Measurements from ENCODE around the gene CALHM1. TPM values are rescaled to one million over a fixed set of nuclear protein-coding genes. Genes with fewer than 3 reads are reported as not detected.

The CALHM1 gene
- total RNA-seq, 1 experiment from 2014 or later = not detected

DNA sequence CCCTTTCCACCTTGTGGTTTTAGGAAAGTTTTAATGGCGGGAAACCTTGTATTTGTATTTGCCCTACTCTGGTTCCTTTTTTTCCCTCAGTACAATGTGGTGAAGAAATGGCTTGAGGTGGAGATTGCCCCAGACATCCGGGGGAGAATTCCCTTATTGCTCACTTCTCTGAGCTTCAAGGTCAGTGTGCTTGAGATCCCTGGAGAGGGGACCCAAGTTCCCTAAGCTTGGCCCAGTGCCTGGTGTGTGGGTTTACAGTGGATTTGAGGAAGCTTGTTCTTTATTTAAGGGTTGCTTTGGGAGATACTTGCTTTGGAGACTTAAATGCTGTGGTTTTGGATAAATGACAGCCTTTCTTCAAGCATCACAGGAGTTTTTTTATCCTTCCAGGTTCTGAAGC lies 24.8 kb downstream of the CALHM1 start:
- ChIA-PET POLR2A (ENCODE audit: low non-redundant PET) (no interaction called here), CTCF (no interaction called here)
- no TSS peak for BruUV-seq (replicated peaks)
- no peak for DNase-seq (ENCODE audit: low spot score)
- H3K27me3 ChIP-seq (replicated peaks; ENCODE audit: insufficient read depth, low read depth, low read length, poor library complexity) = no peaks in the 10 kb centered on the region
- TF ChIP-seq, protein P1, sequence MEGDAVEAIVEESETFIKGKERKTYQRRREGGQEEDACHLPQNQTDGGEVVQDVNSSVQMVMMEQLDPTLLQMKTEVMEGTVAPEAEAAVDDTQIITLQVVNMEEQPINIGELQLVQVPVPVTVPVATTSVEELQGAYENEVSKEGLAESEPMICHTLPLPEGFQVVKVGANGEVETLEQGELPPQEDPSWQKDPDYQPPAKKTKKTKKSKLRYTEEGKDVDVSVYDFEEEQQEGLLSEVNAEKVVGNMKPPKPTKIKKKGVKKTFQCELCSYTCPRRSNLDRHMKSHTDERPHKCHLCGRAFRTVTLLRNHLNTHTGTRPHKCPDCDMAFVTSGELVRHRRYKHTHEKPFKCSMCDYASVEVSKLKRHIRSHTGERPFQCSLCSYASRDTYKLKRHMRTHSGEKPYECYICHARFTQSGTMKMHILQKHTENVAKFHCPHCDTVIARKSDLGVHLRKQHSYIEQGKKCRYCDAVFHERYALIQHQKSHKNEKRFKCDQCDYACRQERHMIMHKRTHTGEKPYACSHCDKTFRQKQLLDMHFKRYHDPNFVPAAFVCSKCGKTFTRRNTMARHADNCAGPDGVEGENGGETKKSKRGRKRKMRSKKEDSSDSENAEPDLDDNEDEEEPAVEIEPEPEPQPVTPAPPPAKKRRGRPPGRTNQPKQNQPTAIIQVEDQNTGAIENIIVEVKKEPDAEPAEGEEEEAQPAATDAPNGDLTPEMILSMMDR (conservative IDR thresholded peaks at IDR 0.05; ENCODE audit: low read depth, low read length) = no peak
- no peak for TF ChIP-seq EZH2 (IDR thresholded peaks at IDR 0.05; ENCODE audit: borderline replicate concordance, low read depth, low read length, poor library complexity, severe bottlenecking)
- intact Hi-C loops (cut with micrococcal nuclease; ENCODE audit: unreplicated experiment) = no loop called here
- H3K4me1 ChIP-seq (ENCODE audit: insufficient read depth, low read length, poor library complexity, severe bottlenecking) = no peaks in the 10 kb centered on the region
- peaks cover 70% of the 10 kb centered on the region for H3K36me3 ChIP-seq (ENCODE audit: insufficient read depth, low read length, poor library complexity, severe bottlenecking)
- no peak overlapping the region for H3K4me3 ChIP-seq (ENCODE audit: low read depth, low read length, poor library complexity, severe bottlenecking)
- no peak overlapping the region for H3K27ac ChIP-seq (ENCODE audit: low read depth, low read length, poor library complexity, severe bottlenecking)
- H3K9me3 ChIP-seq (ENCODE audit: low read depth, low read length, poor library complexity, severe bottlenecking) = no peaks in the 10 kb centered on the region

DNA sequence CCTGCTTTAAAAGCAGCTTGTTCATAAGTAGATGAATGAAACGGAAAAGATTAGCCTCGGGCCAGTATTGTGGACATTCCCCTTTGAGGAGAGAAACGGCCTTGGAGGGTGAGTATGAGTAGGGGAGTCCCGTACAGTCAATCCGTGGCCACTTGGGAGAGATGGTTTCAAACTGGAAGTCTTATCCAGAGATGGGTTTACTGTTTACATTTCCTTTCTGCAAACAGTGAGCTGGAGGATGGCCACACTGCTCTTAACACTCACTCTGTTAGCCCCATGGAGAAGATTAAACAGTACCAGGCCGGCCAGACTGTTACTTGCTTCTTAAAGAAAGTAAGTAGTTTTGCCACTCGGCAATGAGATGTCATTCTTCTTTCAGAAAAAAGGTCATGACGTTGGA lies 26.8 kb downstream of the CALHM1 start:
- no peak overlapping the region for H3K27ac ChIP-seq (ENCODE audit: low read depth, low read length, poor library complexity, severe bottlenecking)
- intact Hi-C loops (cut with micrococcal nuclease; ENCODE audit: unreplicated experiment) = no loop called here
- DNase-seq (ENCODE audit: low spot score) = no peak
- H3K27me3 ChIP-seq (replicated peaks; ENCODE audit: insufficient read depth, low read depth, low read length, poor library complexity) = no peaks in the 10 kb centered on the region
- no peak overlapping the region for H3K4me3 ChIP-seq (ENCODE audit: low read depth, low read length, poor library complexity, severe bottlenecking)
- ChIA-PET CTCF (no interaction called here), POLR2A (ENCODE audit: low non-redundant PET) (no interaction called here)
- H3K9me3 ChIP-seq (ENCODE audit: low read depth, low read length, poor library complexity, severe bottlenecking) = no peaks in the 10 kb centered on the region
- peaks cover 77% of the 10 kb centered on the region for H3K36me3 ChIP-seq (ENCODE audit: insufficient read depth, low read length, poor library complexity, severe bottlenecking)
- TF ChIP-seq EZH2 (IDR thresholded peaks at IDR 0.05; ENCODE audit: borderline replicate concordance, low read depth, low read length, poor library complexity, severe bottlenecking) = no peak
- TF ChIP-seq, protein P1 (conservative IDR thresholded peaks at IDR 0.05; ENCODE audit: low read depth, low read length) = no peak
- BruUV-seq (replicated peaks) = no TSS peak
- H3K4me1 ChIP-seq (ENCODE audit: insufficient read depth, low read length, poor library complexity, severe bottlenecking) = no peaks in the 10 kb centered on the region

DNA sequence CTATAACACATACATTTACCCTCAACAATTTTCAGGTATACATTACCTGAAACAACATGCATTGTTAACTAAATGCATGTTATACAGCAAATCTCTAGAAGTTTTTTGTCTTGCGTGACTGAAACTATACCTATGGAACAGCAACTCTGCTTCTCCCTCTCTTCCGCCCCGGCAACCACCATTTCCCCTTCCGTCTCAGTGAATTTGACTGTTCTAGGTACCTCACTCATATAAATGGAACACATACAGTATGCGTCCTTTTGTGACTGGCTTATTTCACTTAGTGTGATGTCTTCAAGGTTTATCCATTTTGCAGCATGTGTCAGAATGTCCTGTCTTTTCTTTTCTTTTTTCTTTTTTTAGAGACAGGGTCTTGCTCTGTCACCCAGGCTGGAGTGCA lies 29.1 kb downstream of the CALHM1 start:
- ChIA-PET POLR2A (ENCODE audit: low non-redundant PET) (no interaction called here), CTCF (no interaction called here)
- Histone ChIP-seq H3K4me3 (ENCODE audit: low read depth, low read length, poor library complexity, severe bottlenecking) (no peak overlapping the region), H3K27me3 (replicated peaks; ENCODE audit: insufficient read depth, low read depth, low read length, poor library complexity) (no peaks in the 10 kb centered on the region), H3K27ac (ENCODE audit: low read depth, low read length, poor library complexity, severe bottlenecking) (no peak overlapping the region), H3K4me1 (ENCODE audit: insufficient read depth, low read length, poor library complexity, severe bottlenecking) (no peaks in the 10 kb centered on the region), H3K36me3 (ENCODE audit: insufficient read depth, low read length, poor library complexity, severe bottlenecking) (peaks cover 81% of the 10 kb centered on the region), H3K9me3 (ENCODE audit: low read depth, low read length, poor library complexity, severe bottlenecking) (no peaks in the 10 kb centered on the region)
- intact Hi-C loops (cut with micrococcal nuclease; ENCODE audit: unreplicated experiment) = no loop called here
- DNase-seq (ENCODE audit: low spot score) = no peak
- TF ChIP-seq EZH2 (IDR thresholded peaks at IDR 0.05; ENCODE audit: borderline replicate concordance, low read depth, low read length, poor library complexity, severe bottlenecking) = no peak
- TF ChIP-seq, protein P1 (conservative IDR thresholded peaks at IDR 0.05; ENCODE audit: low read depth, low read length) = no peak
- no TSS peak for BruUV-seq (replicated peaks)

Data from A673 (cell line).